Thyroid gland (tissue), 4 donors: ENCODE data around the gene PSD4. TPM values are rescaled to one million over a fixed set of nuclear protein-coding genes. Genes with fewer than 3 reads are reported as not detected.

Source experiments
- DNase-seq, 2 donors: peaks; one replicate each; pipeline ENCODE4 v3.0.0-alpha.2; 2019
- H3K27ac ChIP-seq, 3 donors: fragments of 200-600 bp; sonication (generic); 1 replicate in 2 of 3; 2 replicates in 1 of 3; pipeline ENCODE4 v1.5.1; 2016 to 2019; ENCODE audit warnings: mild to moderate bottlenecking in 1 of 3, moderate library complexity in 1 of 3
- H3K27me3 ChIP-seq: fragments of 200-600 bp; sonication (generic); one replicate; pipeline ENCODE4 v1.5.1; 2019
- H3K36me3 ChIP-seq, 2 donors: fragments of 200-600 bp; sonication (generic); one replicate each; pipeline ENCODE4 v1.5.1; 2016 to 2019
- H3K4me1 ChIP-seq, 2 donors: fragments of 200-600 bp; sonication (generic); one replicate each; pipeline ENCODE4 v1.5.1; 2017 to 2019
- H3K4me3 ChIP-seq, 3 donors: fragments of 200-600 bp; sonication (generic); replicated peaks in 1 of 3; 1 replicate in 2 of 3; 2 replicates in 1 of 3; pipeline ENCODE4 v1.5.1; 2016; ENCODE audit warnings: mild to moderate bottlenecking in 1 of 3
- H3K9me3 ChIP-seq: fragments of 200-600 bp; sonication (generic); one replicate; pipeline ENCODE4 v1.5.1; 2017
- CTCF ChIP-seq, 6 experiments: fragments of 200-600 bp in 3 of 6; fragments of 450-650 bp in 3 of 6; sonication (generic) in 3 of 6; IDR thresholded peaks; one replicate each; pipeline ENCODE4 v1.5.1; 2016 to 2019; ENCODE audit warnings: antibody characterized with exemption in 6 of 6, mild to moderate bottlenecking in 2 of 6, inconsistent platforms in 1 of 6, moderate library complexity in 1 of 6
- POLR2A ChIP-seq, 2 donors: fragments of 450-650 bp; IDR thresholded peaks; one replicate each; pipeline ENCODE4 v1.6.1; 2017; ENCODE audit warnings: antibody characterized with exemption in 2 of 2, mild to moderate bottlenecking in 2 of 2, moderate library complexity in 1 of 2
- WGBS, 2 donors: methylation state at CpG; one replicate each; pipeline ENCODE4 v1.1.5; 2017; 5-methylcytosine and 5-hydroxymethylcytosine counted together
- intact Hi-C: fragments of 100-400 bp; cut with DNase I; formaldehyde crosslinking; loops from one replicate; pipeline ENCODE4 v1.15.1; 2023
- total RNA-seq, 4 donors: library from RNA; depleted of rRNA; stranded (reverse); fragments of >200 nt; gene quantifications; one replicate each; pipeline ENCODE4 v1.2.3, GENCODE V29; 2016

Gene PSD4
- total RNA-seq, 4 donors from 2014 or later, result 63.7 to 136 (median 111) TPM

- Histone ChIP-seq H3K9me3 (no peaks in the 10 kb centered on the region), H3K4me3 (no peak overlapping the region), H3K27ac (peak overlapping the region; percentile 36 to 82 (median 53)), H3K36me3 (peaks cover 58 to 66% of the 10 kb centered on the region in 2 donors), H3K4me1 (peaks cover 49 to 57% of the 10 kb centered on the region in 2 donors), H3K27me3 (no peaks in the 10 kb centered on the region)
- DNase-seq, result peak in 1 of 2 donors; percentile 8
- intact Hi-C loops, result no loop called here
- 52 to 56% methylated on average over 3 of the region's 3 CpGs for WGBS, 2 donors
- TF ChIP-seq POLR2A (IDR thresholded peaks at IDR 0.05), result no peak
- peak in 1 of 6 experiments; percentile 1 for TF ChIP-seq CTCF (IDR thresholded peaks at IDR 0.05)
Observed at GRCh38 chr2:113228991-113229716, 55.4 kb downstream of the PSD4 start.

GRCh38 chr2:113229795-113230194, 56.0 kb downstream of the PSD4 start:
- TF ChIP-seq POLR2A (IDR thresholded peaks at IDR 0.05) (no peak), CTCF (IDR thresholded peaks at IDR 0.05) (no peak)
- Histone ChIP-seq H3K4me1 (peaks cover 47 to 58% of the 10 kb centered on the region in 2 donors), H3K27me3 (no peaks in the 10 kb centered on the region), H3K4me3 (no peak overlapping the region), H3K36me3 (peaks cover 64 to 73% of the 10 kb centered on the region in 2 donors), H3K27ac (peak overlapping the region; percentile 36 to 82 (median 53)), H3K9me3 (no peaks in the 10 kb centered on the region)
- DNase-seq, result no peak
- intact Hi-C loops, result no loop called here
- WGBS, 2 donors, result 62 to 71% methylated on average over 3 of the region's 3 CpGs

GRCh38 chr2:113230531-113230930, 56.8 kb downstream of the PSD4 start:
- H3K4me3 ChIP-seq, result no peak overlapping the region
- H3K36me3 ChIP-seq, result peaks cover 67 to 75% of the 10 kb centered on the region in 2 donors
- no peaks in the 10 kb centered on the region for H3K9me3 ChIP-seq
- H3K27me3 ChIP-seq, result no peaks in the 10 kb centered on the region
- H3K4me1 ChIP-seq, result peaks cover 39 to 56% of the 10 kb centered on the region in 2 donors
- intact Hi-C loops, result no loop called here
- peak overlapping the region; percentile 1 to 82 (median 53) for H3K27ac ChIP-seq
- 74 to 80% methylated on average over 6 of the region's 6 CpGs for WGBS, 2 donors
- no peak for DNase-seq
- TF ChIP-seq POLR2A (IDR thresholded peaks at IDR 0.05) (no peak), CTCF (IDR thresholded peaks at IDR 0.05) (no peak)

GRCh38 chr2:113231064-113231463, 57.3 kb downstream of the PSD4 start:
- H3K27ac ChIP-seq, result peak overlapping the region in 2 of 3 donors; percentile 10 to 82
- WGBS, 2 donors, result 71 to 86% methylated on average over 3 of the region's 3 CpGs
- peaks cover 67 to 80% of the 10 kb centered on the region in 2 donors for H3K36me3 ChIP-seq
- intact Hi-C loops, result no loop called here
- H3K9me3 ChIP-seq, result no peaks in the 10 kb centered on the region
- no peak overlapping the region for H3K4me3 ChIP-seq
- TF ChIP-seq CTCF (IDR thresholded peaks at IDR 0.05) (no peak), POLR2A (IDR thresholded peaks at IDR 0.05) (no peak)
- DNase-seq, result no peak
- no peaks in the 10 kb centered on the region for H3K27me3 ChIP-seq
- peaks cover 38 to 51% of the 10 kb centered on the region in 2 donors for H3K4me1 ChIP-seq

GRCh38 chr2:113232123-113232522, 58.4 kb downstream of the PSD4 start:
- peaks cover 73 to 84% of the 10 kb centered on the region in 2 donors for H3K36me3 ChIP-seq
- H3K9me3 ChIP-seq, result no peaks in the 10 kb centered on the region
- H3K27ac ChIP-seq, result peak overlapping the region in 2 of 3 donors; percentile 22 to 83
- WGBS, 2 donors, result 74 to 76% methylated on average over 2 to 3 of the region's 3 CpGs
- intact Hi-C loops, result no loop called here
- H3K27me3 ChIP-seq, result no peaks in the 10 kb centered on the region
- H3K4me1 ChIP-seq, result peaks cover 40 to 45% of the 10 kb centered on the region in 2 donors
- TF ChIP-seq POLR2A (IDR thresholded peaks at IDR 0.05) (peak in 1 of 2 donors; percentile 7), CTCF (IDR thresholded peaks at IDR 0.05) (no peak)
- no peak for DNase-seq
- H3K4me3 ChIP-seq, result no peak overlapping the region
